Measurements from ENCODE around the gene ZNF850.

ZNF850 gene

GRCh38 chr19:36688058-36688457, 84.5 kb downstream of the ZNF850 start:
- no peak for DNase-seq (ENCODE audit: low read depth)

DNA sequence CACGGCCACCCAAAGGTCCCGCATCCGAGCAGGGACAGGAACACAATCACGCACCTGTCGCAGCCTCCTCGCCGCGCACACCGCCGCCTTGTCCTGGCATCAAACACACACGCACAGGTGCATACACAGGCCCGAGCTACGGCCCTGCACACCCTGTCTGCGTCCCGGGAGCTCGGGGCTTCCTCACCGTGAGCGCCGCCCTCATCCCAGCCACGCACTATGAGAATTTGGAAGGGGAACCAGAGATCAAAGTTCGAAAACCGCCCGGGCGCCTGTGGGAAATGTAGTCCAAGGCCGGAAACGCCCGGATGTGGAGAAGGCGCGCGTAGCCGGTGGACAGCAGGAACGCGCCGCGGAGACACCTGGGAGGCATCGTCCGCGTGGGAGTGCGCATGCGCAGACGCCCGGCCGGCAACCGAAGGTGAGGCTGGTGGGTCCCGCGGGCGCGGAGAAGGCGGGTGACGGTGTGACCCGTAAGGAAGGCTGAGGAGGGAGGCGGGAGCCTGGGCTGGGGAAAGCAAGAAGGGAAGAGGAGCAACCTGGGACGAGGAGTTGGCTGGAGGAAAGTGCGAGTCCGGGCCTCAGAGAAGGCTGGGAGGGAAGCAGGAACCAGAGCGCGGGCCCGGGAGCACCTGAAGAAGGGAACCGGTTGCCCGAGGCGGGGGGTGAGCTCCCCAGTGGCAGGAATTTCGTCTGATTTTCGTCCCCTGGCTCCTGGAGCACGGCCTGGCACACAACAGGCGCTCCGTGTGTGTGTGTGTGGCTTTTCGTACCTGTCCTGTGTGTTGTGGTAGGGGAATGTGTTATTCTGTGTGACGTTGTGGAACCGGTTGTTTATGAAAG, 85.2 kb downstream of the ZNF850 start, which contains the start of gene ZNF567:
TSS of gene ZNF567 (plus strand) at position 399 of the 843 bp plus-strand sequence. CDS start 7,256 bp downstream, outside the sequence.
- DNase-seq (ENCODE audit: low read depth): peak; percentile 97

- DNase-seq (ENCODE audit: low read depth): no peak
These were observed 86.0 kb downstream of the ZNF850 start for GRCh38 chr19:36686365-36687213.

DNA sequence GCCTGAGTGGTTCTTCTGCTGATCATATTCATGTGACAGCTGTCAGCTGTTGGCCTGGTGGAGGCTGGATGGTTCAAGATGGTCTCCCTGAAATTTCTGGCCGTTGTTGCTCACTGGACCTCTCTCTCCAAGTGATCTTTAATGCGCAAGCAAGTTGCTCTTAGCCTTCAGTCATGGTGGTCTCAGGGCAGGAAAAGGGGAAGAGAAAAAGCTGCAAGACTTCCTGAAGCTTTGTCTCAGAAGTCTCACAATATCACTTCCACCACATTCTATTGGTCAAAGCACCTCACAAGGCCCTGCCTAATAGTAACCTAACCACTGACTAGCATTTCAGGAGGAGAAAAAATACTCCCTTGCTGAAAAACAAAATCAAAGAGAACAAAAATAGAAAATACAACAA, 86.8 kb downstream of the ZNF850 start:
- DNase-seq (ENCODE audit: low read depth): no peak

- no peak for DNase-seq (ENCODE audit: low read depth)
These were observed 93.2 kb downstream of the ZNF850 start for GRCh38 chr19:36679455-36679854.

GRCh38 chr19:36674201-36674600, 98.4 kb downstream of the ZNF850 start:
- no peak for DNase-seq (ENCODE audit: low read depth)

- no peak for DNase-seq (ENCODE audit: low read depth)
These were observed 100.2 kb downstream of the ZNF850 start for GRCh38 chr19:36672368-36672767.

DNA sequence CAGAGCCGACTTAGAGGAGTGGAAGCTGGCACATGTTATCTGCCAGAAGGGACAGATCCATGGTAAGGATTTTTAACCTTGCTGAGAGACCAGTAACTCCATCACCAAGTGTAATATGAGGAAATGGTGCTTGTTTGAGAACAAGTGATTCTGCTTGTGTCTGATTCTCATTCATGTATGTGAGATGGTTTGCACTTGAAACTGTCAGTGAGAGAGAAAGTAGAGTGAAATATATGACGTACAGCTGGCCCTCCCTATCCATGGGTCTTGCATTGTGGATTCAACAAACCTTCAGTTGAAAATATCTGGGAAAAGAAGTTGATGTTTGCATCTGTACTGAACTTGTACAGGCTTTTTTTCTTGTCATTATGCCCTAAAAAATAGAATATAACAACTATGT, 104.0 kb downstream of the ZNF850 start:
- no peak for DNase-seq (ENCODE audit: low read depth)

- no peak for DNase-seq (ENCODE audit: low read depth)
These were observed 106.8 kb downstream of the ZNF850 start for GRCh38 chr19:36665832-36666231.
